DOHH2 (cell line): ENCODE measurements around the gene HLA-DQA1.

Source experiments
- CTCF ChIP-seq: fragments of 200-600 bp; sonication (generic); IDR thresholded peaks from one replicate; pipeline ENCODE4 v1.5.1; 2014; ENCODE audit warnings: antibody characterized with exemption, mild to moderate bottlenecking, low read depth, low read length; ENCODE audit not compliant: poor library complexity, severe bottlenecking
- EZH2phosphoT487 ChIP-seq: fragments of 200-600 bp; sonication (generic); IDR thresholded peaks from 2 replicates; pipeline ENCODE4 v1.6.1; 2017; ENCODE audit warnings: borderline replicate concordance, mild to moderate bottlenecking, antibody characterized with exemption, low read length, moderate library complexity, mixed read lengths

- TF ChIP-seq CTCF (peak; percentile 17), EZH2phosphoT487 (no peak)
These were observed 9.4 kb upstream of the HLA-DQA1 start for GRCh38 chr6:32627831-32628230.
